C1 segment of cervical spinal cord (tissue), 14 donors: ENCODE results near the gene GUK1.

Source experiments
- DNase-seq, 14 donors: peaks; one replicate each; lab custom pipeline; 2025; lab: John Stamatoyannopoulos, UW

The GUK1 gene, protein sequence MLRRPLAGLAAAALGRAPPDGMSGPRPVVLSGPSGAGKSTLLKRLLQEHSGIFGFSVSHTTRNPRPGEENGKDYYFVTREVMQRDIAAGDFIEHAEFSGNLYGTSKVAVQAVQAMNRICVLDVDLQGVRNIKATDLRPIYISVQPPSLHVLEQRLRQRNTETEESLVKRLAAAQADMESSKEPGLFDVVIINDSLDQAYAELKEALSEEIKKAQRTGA

DNA sequence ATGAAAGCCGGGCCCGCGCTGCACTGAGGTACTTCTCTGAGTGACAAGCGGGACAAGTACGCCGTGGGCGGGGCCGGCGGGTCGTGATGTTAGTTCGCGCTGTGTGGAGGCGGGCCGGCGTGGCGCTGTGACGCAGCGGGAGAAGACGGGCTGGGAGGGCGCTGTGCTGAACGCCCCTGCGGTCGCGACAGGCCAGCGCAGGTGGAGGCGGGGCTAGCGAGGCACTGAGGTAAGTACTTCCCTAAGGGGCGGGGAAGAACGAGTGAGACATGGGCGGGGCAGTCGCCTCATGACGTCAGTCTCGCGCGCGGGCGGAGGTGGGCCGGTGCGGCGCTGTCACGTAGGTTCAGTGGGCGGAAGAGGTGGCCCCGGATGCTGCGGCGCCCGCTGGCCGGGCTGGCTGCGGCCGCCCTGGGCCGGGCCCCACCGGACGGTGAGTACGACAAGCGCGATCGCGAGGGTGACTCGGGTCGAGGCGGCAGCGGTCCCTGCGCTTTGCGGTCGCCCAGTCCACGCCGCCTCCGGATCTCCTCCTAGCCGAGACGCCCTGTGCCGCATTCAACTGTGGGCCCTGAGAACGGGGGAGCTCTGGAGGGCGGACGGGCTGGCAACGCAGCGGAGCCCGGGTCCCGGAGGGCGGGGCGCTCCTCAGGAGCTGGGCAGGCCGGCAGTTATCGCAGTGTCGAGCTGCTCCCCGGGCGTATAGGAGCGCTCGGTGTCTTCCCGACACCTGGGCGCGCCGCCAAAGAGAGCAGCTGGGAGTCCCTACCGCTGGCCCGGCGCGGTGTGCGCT lies at the start of gene GUK1:
Gene GUK1 (plus strand): TSS at position 349 of the 793 bp plus-strand sequence. CDS start 24 bp downstream, at position 373.
- peak; percentile 80 to 100 (median 95) for DNase-seq

DNA sequence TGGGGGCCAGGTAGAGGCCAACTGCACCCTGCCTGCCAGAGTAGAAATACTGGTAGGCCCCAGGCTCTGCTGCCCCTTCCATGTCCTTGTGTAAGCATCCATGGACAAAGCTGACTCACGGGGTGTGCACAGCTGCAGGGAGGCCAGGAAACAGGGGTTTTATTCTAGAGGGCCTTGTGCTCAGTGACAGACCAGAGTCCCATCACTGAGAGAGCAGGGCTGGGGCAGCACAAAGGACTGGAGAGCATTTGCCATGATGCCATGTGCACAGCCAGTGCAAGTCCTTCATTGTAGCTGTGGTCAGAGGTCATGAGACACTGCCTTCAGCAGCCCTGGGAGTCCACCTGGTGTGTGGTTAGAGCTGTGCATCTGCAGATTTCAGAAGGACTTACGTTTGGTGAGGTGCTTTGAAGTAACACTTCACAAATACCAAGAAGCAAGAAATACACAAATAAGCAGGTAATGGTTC lies 49.4 kb upstream of the GUK1 start:
- peak in 3 of 14 donors; percentile 19 to 75 (median 21) for DNase-seq

DNA sequence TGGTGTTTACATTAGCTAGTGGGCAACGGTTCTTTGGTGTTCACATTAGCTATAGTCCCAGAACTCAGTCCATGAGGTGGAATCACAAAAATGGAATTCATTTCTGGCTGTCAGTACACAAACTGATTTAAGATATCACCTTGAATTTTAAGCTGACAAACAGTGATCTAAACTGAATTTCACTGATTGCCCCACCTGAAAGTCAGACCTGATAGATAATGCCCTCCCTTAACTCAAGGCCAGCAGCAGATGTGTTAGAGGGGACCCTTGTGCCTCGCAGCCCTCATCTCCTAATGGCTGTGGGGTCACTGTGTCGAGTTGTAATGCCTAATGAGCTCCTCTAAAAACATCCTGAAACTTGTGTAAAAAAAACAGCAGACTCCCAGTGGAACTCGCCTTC lies 49.0 kb upstream of the GUK1 start:
- DNase-seq: no peak

DNA sequence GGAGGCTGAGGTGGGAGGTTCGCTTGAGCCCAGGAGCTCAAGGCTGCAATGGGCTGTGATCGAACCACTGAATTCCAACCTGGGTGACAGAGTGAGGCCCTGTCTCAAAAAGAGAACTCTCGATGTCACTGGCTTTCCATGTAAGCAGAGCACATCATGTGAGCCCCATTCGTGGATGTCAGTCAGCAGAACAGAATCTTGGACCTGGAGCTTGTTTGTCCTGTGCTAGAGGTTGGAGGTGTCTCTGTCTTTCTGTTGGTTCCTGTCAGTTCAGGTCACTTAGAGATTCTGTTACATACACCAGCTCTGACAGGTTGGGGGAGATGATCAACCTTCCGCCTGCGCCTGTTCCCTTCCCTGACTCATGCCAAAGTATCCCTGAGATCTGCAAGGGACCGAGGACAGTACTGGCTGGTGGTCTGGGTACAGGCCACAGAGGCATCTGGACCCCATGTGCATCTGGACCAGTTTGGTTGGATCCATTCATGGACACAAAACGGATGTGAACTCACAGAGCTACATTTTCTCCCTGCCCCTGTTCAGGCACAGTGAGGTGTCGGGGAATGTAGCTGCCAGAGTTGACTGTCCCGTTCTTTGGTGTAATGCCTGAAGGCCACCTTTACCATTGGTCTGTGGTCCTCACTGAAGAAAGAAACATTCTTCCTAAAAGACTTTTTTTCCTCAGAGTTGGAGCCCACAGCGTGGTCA lies 47.6 kb upstream of the GUK1 start:
- DNase-seq: no peak

DNA sequence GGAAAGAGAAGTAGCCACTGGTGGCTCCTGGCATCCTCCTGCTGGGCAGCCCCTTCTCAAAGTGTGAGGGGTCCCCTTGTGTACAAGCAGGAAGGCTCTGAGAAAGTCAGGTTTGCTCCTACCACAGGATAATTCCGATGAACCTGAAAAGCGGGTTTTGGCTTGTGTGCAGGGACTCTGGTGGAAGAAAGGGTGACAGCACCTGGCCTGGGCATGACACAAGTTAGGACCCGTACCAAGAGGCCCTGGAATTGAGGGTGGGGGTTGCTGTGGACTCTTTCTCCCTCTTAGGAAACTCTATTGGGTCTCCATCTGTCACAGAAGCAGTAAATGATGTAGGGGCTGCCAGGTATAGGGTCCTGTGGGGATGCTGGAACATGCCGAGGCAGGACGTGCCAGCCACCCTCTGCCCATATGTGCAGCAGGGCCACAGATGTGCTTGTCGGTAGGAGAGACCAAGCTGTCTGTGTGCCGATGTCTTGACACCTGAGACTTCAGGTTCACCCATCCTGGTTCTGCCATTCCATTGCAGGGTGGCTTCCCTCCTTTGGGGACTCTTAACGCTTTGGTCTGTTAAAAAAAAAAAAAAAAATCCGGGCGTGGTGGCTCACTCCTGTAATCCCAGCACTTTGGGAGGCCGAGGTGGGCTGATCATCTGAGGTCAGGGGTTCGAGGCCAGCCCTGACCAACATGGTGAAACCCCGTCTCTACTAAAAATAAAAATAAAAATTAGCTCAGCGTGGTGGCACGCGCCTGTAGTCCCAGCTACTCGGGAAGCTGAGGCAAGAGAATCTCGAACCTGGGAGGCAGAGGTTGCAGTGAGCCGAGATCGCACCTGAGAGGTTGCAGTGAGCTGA lies 46.8 kb upstream of the GUK1 start:
- no peak for DNase-seq

DNA sequence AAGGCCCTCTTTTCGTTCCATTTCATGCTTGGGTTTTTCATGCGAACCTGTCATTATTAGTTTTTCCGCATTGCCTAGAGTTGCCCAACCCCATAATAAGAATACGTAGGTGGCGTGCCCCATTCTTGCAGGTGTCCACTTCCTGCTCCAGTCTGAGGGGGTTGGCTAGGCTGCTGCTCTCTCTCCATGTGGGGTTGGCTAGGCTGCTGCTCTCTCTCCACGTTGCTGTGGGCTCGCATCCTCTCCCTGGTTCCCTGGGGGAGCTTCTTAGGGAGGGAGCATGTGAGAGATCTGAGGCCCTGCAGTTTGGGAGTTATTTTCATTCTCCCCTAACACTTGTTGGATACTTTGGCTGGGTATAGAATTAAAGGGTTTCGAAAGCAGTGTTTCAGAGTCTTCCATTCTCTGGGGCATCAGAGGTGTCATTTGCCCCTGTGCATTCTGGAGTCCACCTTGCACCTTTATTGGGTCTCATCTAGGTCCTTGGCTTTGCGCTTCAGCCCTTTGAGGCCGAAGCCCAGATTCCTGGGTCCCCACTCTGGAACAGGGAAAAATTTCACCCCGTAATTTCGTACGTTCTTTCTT lies 45.6 kb upstream of the GUK1 start:
- no peak for DNase-seq

DNA sequence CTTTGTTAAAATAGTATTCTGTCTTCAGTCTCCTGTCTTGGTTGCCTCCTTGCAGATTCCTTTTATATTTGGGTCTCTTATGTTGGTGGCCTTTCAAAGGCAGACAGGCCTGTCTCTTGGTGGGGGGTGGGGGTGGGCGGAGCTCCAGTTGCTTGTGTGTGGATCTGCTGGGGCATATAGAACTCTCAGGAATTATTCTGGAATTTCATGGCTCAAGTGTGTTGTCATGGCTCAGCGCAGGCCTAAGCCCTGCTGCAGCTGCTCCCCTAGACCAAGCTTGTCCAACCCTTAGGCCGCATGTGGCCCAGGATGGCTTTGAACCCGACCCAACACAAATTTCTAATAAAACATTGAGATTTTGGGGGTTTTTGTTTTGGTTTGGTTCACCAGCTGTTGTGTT lies 44.9 kb upstream of the GUK1 start:
- DNase-seq: no peak

DNA sequence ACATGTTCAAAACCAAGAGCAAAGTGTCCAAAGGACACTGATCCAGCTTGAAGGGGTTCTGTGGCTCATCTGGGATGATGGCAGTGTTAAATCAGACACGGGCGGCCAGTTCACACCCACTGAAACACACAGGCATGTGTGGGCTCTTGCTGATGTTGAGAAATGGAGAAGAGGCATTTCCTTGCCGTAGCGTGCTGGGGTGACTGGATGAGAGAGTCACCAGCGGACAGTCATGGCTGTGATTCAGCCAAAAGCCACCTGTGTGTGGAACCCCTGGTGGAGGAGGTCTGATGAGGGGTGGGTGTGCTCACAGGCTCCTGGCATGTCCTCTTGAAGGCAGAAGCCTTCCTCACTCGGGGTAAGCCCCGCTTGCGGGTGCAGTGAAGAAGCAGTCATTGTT lies 44.1 kb upstream of the GUK1 start:
- DNase-seq: no peak

DNA sequence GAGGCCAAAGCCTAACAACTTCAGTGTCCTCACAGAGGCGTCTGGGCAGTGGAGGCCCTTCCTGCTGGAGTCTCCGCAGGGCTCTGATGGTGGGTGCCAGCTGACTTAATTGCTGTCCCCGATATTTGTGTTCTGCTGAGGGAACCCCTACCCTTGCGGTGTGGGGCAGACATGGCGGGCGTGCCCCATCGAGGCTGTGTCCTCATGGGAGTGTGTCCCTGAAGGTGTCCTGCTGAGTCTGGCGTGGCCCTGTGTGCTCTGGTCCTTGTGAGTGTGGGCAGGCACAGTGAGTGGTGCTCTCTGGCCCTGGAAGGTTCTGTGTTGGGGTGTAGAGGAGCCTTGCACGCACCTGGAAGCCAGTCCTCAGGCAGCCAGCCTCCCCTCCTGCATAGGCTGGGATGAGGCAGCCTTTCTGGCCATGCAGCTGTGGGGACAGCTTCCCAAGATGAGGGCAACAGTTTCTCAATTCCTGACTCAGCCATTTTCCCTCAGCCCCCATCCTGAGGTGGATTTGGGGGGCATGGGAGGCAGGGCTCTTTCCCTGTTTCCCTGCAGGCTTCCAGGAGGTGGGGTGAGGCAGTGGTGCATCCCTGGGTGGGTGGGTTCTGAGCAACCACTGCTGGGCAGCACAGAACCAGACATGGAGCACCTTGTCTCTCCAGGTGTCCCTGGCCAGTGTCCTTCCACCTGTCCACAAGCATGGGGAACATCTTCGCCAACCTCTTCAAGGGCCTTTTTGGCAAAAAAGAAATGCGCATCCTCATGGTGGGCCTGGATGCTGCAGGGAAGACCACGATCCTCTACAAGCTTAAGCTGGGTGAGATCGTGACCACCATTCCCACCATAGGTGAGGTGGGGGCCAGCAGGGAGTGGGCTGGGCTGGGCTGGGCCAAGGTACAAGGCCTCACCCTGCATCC lies 43.4 kb upstream of the GUK1 start:
- no peak for DNase-seq

DNA sequence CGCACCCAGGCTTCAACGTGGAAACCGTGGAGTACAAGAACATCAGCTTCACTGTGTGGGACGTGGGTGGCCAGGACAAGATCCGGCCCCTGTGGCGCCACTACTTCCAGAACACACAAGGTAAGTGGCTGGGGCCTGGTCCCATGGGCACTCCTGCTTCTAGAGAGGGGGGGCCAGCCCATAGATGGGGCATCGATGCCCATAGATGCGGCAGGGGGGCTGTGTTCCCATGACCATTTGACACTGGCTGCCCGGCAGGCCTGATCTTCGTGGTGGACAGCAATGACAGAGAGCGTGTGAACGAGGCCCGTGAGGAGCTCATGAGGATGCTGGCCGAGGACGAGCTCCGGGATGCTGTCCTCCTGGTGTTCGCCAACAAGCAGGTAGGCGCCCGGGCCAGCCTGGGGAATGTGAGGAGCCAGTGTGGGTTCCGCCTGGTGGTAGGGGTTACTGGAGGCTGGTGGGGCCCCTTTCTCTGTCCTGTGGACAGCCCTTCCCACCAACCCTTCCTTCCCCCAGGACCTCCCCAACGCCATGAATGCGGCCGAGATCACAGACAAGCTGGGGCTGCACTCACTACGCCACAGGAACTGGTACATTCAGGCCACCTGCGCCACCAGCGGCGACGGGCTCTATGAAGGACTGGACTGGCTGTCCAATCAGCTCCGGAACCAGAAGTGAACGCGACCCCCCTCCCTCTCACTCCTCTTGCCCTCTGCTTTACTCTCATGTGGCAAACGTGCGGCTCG lies 42.6 kb upstream of the GUK1 start:
- DNase-seq: no peak

DNA sequence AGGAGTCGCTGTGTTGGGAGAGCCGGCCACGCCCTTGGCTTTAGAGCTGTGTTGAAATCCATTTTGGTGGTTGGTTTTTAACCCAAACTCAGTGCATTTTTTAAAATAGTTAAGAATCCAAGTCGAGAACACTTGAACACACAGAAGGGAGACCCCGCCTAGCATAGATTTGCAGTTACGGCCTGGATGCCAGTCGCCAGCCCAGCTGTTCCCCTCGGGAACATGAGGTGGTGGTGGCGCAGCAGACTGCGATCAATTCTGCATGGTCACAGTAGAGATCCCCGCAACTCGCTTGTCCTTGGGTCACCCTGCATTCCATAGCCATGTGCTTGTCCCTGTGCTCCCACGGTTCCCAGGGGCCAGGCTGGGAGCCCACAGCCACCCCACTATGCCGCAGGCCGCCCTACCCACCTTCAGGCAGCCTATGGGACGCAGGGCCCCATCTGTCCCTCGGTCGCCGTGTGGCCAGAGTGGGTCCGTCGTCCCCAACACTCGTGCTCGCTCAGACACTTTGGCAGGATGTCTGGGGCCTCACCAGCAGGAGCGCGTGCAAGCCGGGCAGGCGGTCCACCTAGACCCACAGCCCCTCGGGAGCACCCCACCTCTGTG lies 41.7 kb upstream of the GUK1 start:
- no peak for DNase-seq

DNA sequence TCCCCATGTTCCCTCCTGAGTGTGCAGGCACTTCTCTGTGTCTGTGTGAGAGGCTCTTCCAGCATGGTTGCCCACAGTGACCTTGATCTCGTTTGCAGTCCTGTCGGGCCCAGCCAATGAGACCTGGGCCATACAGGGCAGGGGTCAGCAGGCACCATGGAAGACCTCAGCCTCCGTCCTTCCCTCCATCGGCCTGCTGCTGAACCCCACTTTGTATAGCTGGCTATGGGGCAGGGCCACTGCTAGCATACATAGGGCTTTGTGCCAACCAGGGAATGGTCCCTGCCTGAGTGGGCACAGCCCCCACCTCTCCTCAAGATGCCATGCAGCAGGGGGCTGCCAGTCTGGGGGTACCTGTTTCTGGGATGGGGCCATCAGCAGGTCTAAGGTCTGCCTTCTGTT lies 40.7 kb upstream of the GUK1 start:
- DNase-seq: no peak

DNA sequence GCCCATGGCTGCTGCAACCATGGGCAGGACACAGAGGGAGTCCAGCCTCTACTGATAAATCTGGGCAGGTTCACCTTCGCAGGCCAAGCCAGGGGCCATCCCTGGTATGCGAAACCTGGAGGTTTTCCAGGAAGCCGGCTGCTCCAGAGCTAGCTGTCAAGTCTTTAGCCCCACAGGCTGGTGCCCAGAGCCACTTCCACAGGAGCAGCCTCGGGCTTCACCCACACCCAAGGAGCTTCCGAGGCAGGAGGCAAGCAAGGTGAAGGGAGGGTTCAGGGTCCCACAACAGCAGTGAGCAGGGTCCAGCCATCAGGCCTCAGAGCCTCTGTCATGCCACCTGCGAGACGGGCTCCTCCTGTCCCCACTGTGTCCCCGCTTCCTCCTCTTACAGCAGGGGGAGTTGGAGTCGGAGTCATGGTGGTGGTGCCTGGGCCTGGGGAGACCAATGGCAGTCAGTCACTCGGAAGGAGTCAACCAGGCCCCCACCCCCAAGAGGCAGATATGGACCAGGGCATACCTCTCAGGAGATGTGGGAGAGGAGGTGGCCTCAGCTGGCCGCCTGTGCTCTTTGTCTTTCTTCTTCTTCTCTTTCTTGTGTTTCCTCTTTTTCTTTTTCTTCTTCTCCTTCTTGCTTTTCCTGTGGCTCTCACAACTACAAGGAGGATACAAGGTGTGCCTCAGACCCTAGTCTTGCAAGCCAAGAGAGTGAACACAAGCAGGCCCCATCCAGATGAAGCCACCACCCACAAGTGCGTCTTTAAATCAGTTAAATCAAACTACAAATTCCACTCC lies 39.1 kb upstream of the GUK1 start:
- no peak for DNase-seq

DNA sequence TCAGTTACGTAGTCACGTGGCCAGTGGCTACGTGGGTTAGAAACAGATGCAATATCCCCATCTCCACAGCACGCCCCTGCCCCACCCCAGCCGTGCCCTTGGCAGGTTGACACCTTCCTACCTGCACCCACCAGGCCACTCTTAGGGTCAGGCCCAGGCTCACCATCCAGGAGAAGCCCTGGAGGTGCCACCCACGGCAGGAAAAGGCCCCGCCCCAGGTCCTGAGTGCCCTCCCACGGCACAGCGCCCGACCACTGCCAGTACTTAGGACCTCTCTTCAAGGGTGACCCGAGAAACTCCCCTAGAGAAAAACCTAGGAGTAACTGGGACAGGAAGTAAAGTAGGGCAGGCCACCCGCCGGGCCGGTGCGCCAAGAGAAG lies 38.5 kb upstream of the GUK1 start:
- no peak for DNase-seq

DNA sequence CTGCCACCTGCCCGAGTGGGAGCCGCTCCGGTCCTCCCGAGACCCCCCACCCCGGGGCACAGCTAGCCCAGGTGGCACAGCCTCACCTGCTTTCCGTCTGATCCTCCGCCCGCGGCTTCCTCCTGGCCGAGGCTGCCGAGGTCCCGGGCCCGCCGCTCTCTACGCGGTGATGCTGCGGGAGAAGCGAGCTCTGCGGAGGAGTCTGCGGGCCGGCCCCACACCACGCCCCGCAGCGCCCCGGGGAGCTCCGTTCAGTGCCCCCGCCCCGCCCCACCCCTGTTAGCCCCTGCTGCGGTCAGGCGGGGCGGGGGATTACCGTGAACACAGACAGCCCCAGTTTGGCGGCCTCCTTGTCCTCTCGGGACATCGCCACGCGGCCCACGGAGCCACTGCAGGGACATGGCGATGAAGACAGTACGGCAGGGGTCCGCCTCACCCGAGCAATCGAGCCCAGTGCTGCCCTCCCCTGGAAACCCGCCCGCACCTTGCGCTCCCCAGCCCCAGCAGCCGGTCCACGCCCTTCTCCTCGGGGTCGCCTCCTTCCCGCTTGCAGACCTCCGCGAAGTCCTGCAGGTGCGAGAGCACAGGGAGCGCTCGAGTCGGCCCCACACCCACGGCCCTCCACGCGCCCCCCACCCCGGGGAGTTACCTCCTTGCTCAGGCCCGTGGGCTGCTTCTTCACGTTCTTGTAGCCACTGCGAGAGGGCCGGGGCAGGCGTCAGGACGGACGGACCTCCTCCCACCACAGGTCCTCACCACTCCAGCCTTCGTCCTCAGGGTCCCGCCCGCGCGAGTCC lies 37.9 kb upstream of the GUK1 start:
- DNase-seq: no peak

DNA sequence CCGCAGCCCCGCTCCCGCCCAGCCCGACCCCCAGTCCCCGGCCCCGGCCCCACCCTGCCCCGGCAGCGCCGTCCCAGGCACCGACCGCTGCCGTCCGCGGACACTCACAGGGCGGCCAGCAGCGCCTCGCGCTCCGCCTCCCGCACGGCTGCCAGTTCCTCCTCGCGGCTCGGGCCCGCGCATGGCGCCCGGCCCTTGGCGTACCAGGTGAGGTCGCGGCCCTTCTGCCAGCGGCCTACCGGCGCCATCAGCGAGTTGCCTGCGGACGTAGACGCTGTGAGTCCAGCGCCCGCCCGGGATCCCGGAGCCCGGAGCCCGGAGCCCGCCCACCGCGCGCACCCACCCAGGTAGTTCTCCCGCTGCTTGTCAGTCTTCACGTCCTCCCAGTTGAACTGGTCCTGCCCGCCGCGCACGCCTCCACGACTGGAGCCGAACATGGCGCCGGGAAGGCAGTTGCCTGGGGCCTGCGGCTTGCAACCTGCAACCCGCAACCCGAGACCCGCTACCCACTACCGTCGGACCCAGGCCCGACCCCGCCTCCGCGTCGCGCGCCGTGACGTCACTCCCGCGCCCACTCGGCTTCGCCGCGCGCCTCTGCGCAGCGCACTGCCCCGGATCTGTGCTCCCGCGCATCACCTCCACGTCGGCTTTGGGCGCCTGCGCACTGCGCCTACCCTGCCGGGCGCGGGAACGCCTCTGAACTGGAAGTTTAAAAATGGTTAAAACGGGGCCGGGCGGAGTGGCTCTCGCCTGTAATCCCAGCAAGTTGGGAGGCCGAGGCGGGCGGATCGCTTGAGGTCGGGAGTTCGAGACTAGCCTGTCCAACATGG lies 37.1 kb upstream of the GUK1 start, which contains the start of gene C1orf35:
Gene C1orf35 (minus strand): TSS at position 535 of the 830 bp plus-strand sequence. CDS start 98 bp downstream, at position 437.
- DNase-seq: peak in 13 of 14 donors; percentile 47 to 93 (median 80)
